SK-N-SH (cell line): ENCODE data around the gene PRICKLE3.

Source experiments
- GATA2 ChIP-seq: sonication (generic); formaldehyde crosslinking; IDR thresholded peaks from 2 replicates; pipeline ENCODE4 v1.5.0; 2020; ENCODE audit warnings: mild to moderate bottlenecking, missing genetic modification reagents
- JUND ChIP-seq: IDR thresholded peaks from 2 replicates; pipeline ENCODE4 v1.4.0; 2012
- RCOR1 ChIP-seq: fragments of 150-350 bp; IDR thresholded peaks from 2 replicates; pipeline ENCODE4 v1.6.1; 2017; ENCODE audit warnings: antibody characterized with exemption, low read length
- TAF1 ChIP-seq: IDR thresholded peaks from 2 replicates; pipeline ENCODE4 v1.6.1; 2012; ENCODE audit warnings: low read depth, mild to moderate bottlenecking, low read length, moderate library complexity, borderline replicate concordance
- TF ChIP-seq, protein P1 (sequence below): fragments of 200-600 bp; sonication (generic); IDR thresholded peaks from 2 replicates; pipeline ENCODE4 v1.6.1; 2017; ENCODE audit warnings: antibody characterized with exemption, mild to moderate bottlenecking, moderate library complexity

- TF ChIP-seq GATA2 (CRISPR knock-in tag) (no peak), RCOR1 (no peak), TAF1 (no peak), JUND (no peak)
- TF ChIP-seq, protein P1, sequence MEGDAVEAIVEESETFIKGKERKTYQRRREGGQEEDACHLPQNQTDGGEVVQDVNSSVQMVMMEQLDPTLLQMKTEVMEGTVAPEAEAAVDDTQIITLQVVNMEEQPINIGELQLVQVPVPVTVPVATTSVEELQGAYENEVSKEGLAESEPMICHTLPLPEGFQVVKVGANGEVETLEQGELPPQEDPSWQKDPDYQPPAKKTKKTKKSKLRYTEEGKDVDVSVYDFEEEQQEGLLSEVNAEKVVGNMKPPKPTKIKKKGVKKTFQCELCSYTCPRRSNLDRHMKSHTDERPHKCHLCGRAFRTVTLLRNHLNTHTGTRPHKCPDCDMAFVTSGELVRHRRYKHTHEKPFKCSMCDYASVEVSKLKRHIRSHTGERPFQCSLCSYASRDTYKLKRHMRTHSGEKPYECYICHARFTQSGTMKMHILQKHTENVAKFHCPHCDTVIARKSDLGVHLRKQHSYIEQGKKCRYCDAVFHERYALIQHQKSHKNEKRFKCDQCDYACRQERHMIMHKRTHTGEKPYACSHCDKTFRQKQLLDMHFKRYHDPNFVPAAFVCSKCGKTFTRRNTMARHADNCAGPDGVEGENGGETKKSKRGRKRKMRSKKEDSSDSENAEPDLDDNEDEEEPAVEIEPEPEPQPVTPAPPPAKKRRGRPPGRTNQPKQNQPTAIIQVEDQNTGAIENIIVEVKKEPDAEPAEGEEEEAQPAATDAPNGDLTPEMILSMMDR, result no peak
These were observed 47.8 kb upstream of the PRICKLE3 start for GRCh38 chrX:49233887-49234555.
